Measurements from ENCODE around the gene KCTD5. TPM values are rescaled to one million over a fixed set of nuclear protein-coding genes. Genes with fewer than 3 reads are reported as not detected.

The KCTD5 gene
- total and polyA plus RNA-seq, 9 of the 15 experiments (the other 6 are each of a cell fraction or from before 2014, with no cell fraction given): 0.73 to 58.3 (median 32.3) TPM

DNA sequence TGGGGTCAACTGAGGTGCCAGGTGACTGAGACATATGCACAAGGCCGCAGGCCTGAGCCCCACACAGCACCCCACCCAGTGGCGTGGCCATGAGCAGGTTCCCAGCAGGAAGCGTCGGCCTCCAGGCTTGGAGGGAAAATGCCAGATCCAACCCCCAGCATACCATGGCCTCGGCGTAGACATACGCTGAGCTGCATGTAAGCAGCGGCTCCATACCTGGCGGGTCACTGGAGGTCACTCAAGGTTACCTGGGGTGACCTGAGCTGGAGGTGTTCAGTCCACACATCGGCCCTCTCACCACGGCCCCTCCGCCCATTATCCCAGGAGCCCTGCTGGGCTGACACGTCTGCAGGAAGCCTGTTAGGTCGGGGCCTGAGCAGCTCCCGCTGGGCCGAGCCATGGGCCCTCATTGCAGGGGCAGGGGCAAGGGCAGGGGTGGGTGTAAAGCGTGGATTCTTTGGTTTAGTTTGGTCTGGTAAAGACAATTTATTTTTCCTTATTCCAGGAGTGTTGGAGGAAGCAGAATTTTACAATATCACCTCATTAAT, 15.2 kb downstream of the KCTD5 start:
- H3K36me3 ChIP-seq (ENCODE audit: control insufficient read depth, insufficient read depth, low read length): peaks cover 50% of the 10 kb centered on the region; the same call in 2 of the 3 replicates
- peaks cover 4% of the 10 kb centered on the region for H3K9me1 ChIP-seq (ENCODE audit: control insufficient read depth, insufficient read depth, low read length)
- ATAC-seq (no peak), FAIRE-seq (no peak), DNase-seq (ENCODE audit: extremely low read depth in 1 of 4, low spot score in 3 of 4) (no peak)
- CTCF ChIA-PET (ENCODE audit: low intra/inter-chr PET ratio): no interaction called here
- H2AFZ ChIP-seq (ENCODE audit: low read depth, low read length): no peak overlapping the region
- H3K27ac ChIP-seq (ENCODE audit: extremely low read depth, low read depth, low read length): no peak overlapping the region
- no peaks in the 10 kb centered on the region for H3K27me3 ChIP-seq (ENCODE audit: control insufficient read depth in 2 of 2, insufficient read depth in 2 of 2, low read length in 2 of 2)
- H3K79me2 ChIP-seq (ENCODE audit: control insufficient read depth, insufficient read depth, low read length): no peaks in the 10 kb centered on the region
- POLR2A ChIA-PET: no interaction called here
- no peak overlapping the region for H3K4me3 ChIP-seq
- TF ChIP-seq, protein P1, sequence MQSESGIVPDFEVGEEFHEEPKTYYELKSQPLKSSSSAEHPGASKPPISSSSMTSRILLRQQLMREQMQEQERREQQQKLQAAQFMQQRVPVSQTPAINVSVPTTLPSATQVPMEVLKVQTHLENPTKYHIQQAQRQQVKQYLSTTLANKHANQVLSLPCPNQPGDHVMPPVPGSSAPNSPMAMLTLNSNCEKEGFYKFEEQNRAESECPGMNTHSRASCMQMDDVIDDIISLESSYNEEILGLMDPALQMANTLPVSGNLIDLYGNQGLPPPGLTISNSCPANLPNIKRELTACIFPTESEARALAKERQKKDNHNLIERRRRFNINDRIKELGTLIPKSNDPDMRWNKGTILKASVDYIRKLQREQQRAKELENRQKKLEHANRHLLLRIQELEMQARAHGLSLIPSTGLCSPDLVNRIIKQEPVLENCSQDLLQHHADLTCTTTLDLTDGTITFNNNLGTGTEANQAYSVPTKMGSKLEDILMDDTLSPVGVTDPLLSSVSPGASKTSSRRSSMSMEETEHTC (IDR thresholded peaks at IDR 0.05): no peak
- TF ChIP-seq CXXC5 (CRISPR knock-in tag; IDR thresholded peaks at IDR 0.05): no peak
- TF ChIP-seq CBX1 (IDR thresholded peaks at IDR 0.05; ENCODE audit: low read depth): no peak
- no peak for TF ChIP-seq RAD51 (IDR thresholded peaks at IDR 0.05; ENCODE audit: borderline replicate concordance, low read depth)
- no peak for TF ChIP-seq BRF1 (IDR thresholded peaks at IDR 0.05; ENCODE audit: borderline replicate concordance, extremely low read depth, insufficient read length)
- TF ChIP-seq, protein P2, sequence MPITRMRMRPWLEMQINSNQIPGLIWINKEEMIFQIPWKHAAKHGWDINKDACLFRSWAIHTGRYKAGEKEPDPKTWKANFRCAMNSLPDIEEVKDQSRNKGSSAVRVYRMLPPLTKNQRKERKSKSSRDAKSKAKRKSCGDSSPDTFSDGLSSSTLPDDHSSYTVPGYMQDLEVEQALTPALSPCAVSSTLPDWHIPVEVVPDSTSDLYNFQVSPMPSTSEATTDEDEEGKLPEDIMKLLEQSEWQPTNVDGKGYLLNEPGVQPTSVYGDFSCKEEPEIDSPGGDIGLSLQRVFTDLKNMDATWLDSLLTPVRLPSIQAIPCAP (CRISPR knock-in tag; IDR thresholded peaks at IDR 0.05; ENCODE audit: borderline replicate concordance): no peak
- no peak for TF ChIP-seq KDM4B (IDR thresholded peaks at IDR 0.05; ENCODE audit: borderline replicate concordance in 2 of 2, low read depth in 1 of 2)
- TF ChIP-seq SIN3B (IDR thresholded peaks at IDR 0.05; ENCODE audit: low read depth): no peak
- no peak for TF ChIP-seq KDM2B (CRISPR knock-in tag; IDR thresholded peaks at IDR 0.05)
- TF ChIP-seq MCM7 (IDR thresholded peaks at IDR 0.05): no peak
- TF ChIP-seq GTF2E2 (tag; IDR thresholded peaks at IDR 0.05): no peak
- 93% methylated on average over 17 of the region's 17 CpGs for WGBS (ENCODE audit: insufficient coverage, low coverage, missing lambda C conversion rate)
- intact Hi-C loops (cut with micrococcal nuclease): no loop called here
- H3K9me3 ChIP-seq (replicated peaks; ENCODE audit: control insufficient read depth, insufficient read depth, low read depth, low read length): no peaks in the 10 kb centered on the region
- in situ Hi-C loops (cut with MboI): no loop called here
- 0 out of 4 replicates have a peak overlapping the region, but pooled peaks of 1 of the 2 experiments have one; percentile 4 for H3K9ac ChIP-seq (ENCODE audit: insufficient read depth in 1 of 2, low read depth in 2 of 2, low read length in 2 of 2)
- peaks cover 8% of the 10 kb centered on the region for H4K20me1 ChIP-seq (replicated peaks; ENCODE audit: control insufficient read depth, insufficient read depth, low read length)
- no TSS peak for BruUV-seq (replicated peaks)
- peaks cover 0 to 23% of the 10 kb centered on the region in 2 experiments; a peak in 2 of 5 replicates for H3K4me1 ChIP-seq (replicated peaks in 1 of 2; ENCODE audit: control insufficient read depth in 2 of 2, insufficient read depth in 2 of 2, low read length in 2 of 2)
- H3K4me2 ChIP-seq (ENCODE audit: insufficient read depth, low read length): no peak overlapping the region
